Loucy (cell line): ENCODE measurements around the gene APPBP2.

Source experiments
- H2AFZ ChIP-seq: fragments of 200-600 bp; sonication (generic); 2 replicates; pipeline ENCODE4 v1.6.0; 2016; ENCODE audit warnings: antibody characterized with exemption, mild to moderate bottlenecking, low read length, moderate library complexity
- H3F3A ChIP-seq: fragments of 200-600 bp; 2 replicates; pipeline ENCODE4 v1.6.0; 2016; ENCODE audit warnings: antibody characterized with exemption, low read depth, mild to moderate bottlenecking
- H3K27me3 ChIP-seq: fragments of 200-600 bp; sonication (generic); 2 replicates; pipeline ENCODE4 v1.6.1; 2014; ENCODE audit warnings: low read length, mild to moderate bottlenecking; ENCODE audit not compliant: insufficient read depth, poor library complexity, severe bottlenecking
- H3K36me3 ChIP-seq: fragments of 200-600 bp; sonication (generic); 2 replicates; pipeline ENCODE4 v1.6.1; 2016; ENCODE audit warnings: low read length; ENCODE audit not compliant: insufficient read depth
- H3K4me1 ChIP-seq: fragments of 200-600 bp; sonication (generic); 2 replicates; pipeline ENCODE4 v1.5.1; 2014; ENCODE audit warnings: low read length, mild to moderate bottlenecking; ENCODE audit not compliant: insufficient read depth, poor library complexity, severe bottlenecking
- H3K4me2 ChIP-seq: fragments of 200-600 bp; sonication (generic); 2 replicates; pipeline ENCODE4 v1.6.0; 2014; ENCODE audit warnings: antibody characterized with exemption, low read length, low read depth, mild to moderate bottlenecking; ENCODE audit not compliant: poor library complexity, severe bottlenecking
- H3K4me3 ChIP-seq: fragments of 200-600 bp; sonication (generic); 2 replicates; pipeline ENCODE4 v1.5.1; 2014; ENCODE audit warnings: low read length, mild to moderate bottlenecking, mixed read lengths; ENCODE audit not compliant: poor library complexity, severe bottlenecking
- H3K79me2 ChIP-seq: fragments of 200-600 bp; sonication (generic); 2 replicates; pipeline ENCODE4 v1.6.1; 2014; ENCODE audit warnings: low read length; ENCODE audit not compliant: insufficient read depth
- H3K9ac ChIP-seq: fragments of 200-600 bp; sonication (generic); 2 replicates; pipeline ENCODE4 v1.6.0; 2014; ENCODE audit warnings: mild to moderate bottlenecking, low read depth, low read length, moderate library complexity; ENCODE audit not compliant: poor library complexity, severe bottlenecking
- H3K9me2 ChIP-seq: fragments of 200-600 bp; sonication (generic); replicated peaks from 2 replicates; pipeline ENCODE4 v1.6.1; 2016; ENCODE audit warnings: low read depth, low read length, mixed read lengths
- H3K9me3 ChIP-seq: fragments of 200-600 bp; sonication (generic); 2 replicates; pipeline ENCODE4 v1.6.1; 2014; ENCODE audit warnings: mild to moderate bottlenecking, antibody characterized with exemption, low read length, low read depth; ENCODE audit not compliant: insufficient read depth
- H4K20me1 ChIP-seq: fragments of 200-600 bp; sonication (generic); 2 replicates; pipeline ENCODE4 v1.6.0; 2014; ENCODE audit warnings: antibody characterized with exemption, low read length, mild to moderate bottlenecking; ENCODE audit not compliant: insufficient read depth, poor library complexity, severe bottlenecking
- CTCF ChIP-seq: fragments of 200-600 bp; sonication (generic); conservative IDR thresholded peaks from 2 replicates; pipeline ENCODE4 v1.5.1; 2014; ENCODE audit warnings: mild to moderate bottlenecking, antibody characterized with exemption, low read length
- EZH2phosphoT487 ChIP-seq: fragments of 200-600 bp; IDR thresholded peaks from 2 replicates; pipeline ENCODE4 v1.6.1; 2018; ENCODE audit warnings: antibody characterized with exemption, mild to moderate bottlenecking, moderate library complexity, borderline replicate concordance

The APPBP2 gene

GRCh38 chr17:60514500-60514899, 11.5 kb downstream of the APPBP2 start:
- H3K4me3 ChIP-seq: no peak overlapping the region
- no peak overlapping the region for H3K9ac ChIP-seq
- H2AFZ ChIP-seq: no peak overlapping the region
- no peaks in the 10 kb centered on the region for H3K4me1 ChIP-seq
- H3K36me3 ChIP-seq: peaks cover 9% of the 10 kb centered on the region; the same call in 1 of the 2 replicates
- H3K9me3 ChIP-seq: no peaks in the 10 kb centered on the region
- no peaks in the 10 kb centered on the region for H3K9me2 ChIP-seq
- H3F3A ChIP-seq: no peaks in the 10 kb centered on the region
- H3K79me2 ChIP-seq: peaks cover 91% of the 10 kb centered on the region
- peaks cover 22% of the 10 kb centered on the region for H4K20me1 ChIP-seq
- TF ChIP-seq CTCF: no peak
- TF ChIP-seq EZH2phosphoT487: no peak
- H3K4me2 ChIP-seq: no peak overlapping the region
- no peaks in the 10 kb centered on the region for H3K27me3 ChIP-seq

- Histone ChIP-seq H3K4me1 (no peaks in the 10 kb centered on the region), H4K20me1 (peaks cover 18% of the 10 kb centered on the region), H3K4me3 (no peak overlapping the region), H3K36me3 (peaks cover 9% of the 10 kb centered on the region; the same call in 1 of the 2 replicates), H3K9me2 (no peaks in the 10 kb centered on the region), H3K9me3 (no peaks in the 10 kb centered on the region), H3K79me2 (peaks cover 91% of the 10 kb centered on the region; the same call in 1 of the 2 replicates), H3K4me2 (no peak overlapping the region), H3K9ac (no peak overlapping the region), H3K27me3 (no peaks in the 10 kb centered on the region), H2AFZ (no peak overlapping the region), H3F3A (no peaks in the 10 kb centered on the region)
- no peak for TF ChIP-seq EZH2phosphoT487
- no peak for TF ChIP-seq CTCF
These were observed 12.0 kb downstream of the APPBP2 start for GRCh38 chr17:60514053-60514452.

- no peak overlapping the region for H3K9ac ChIP-seq
- no peaks in the 10 kb centered on the region for H3F3A ChIP-seq
- no peak overlapping the region for H3K4me3 ChIP-seq
- TF ChIP-seq CTCF: no peak
- TF ChIP-seq EZH2phosphoT487: no peak
- peaks cover 21% of the 10 kb centered on the region for H4K20me1 ChIP-seq
- peaks cover 91% of the 10 kb centered on the region for H3K79me2 ChIP-seq
- H3K4me1 ChIP-seq: no peaks in the 10 kb centered on the region
- H2AFZ ChIP-seq: no peak overlapping the region
- H3K9me3 ChIP-seq: no peaks in the 10 kb centered on the region
- no peaks in the 10 kb centered on the region for H3K27me3 ChIP-seq
- no peaks in the 10 kb centered on the region for H3K9me2 ChIP-seq
- H3K4me2 ChIP-seq: no peak overlapping the region
- peaks cover 9% of the 10 kb centered on the region; the same call in 1 of the 2 replicates for H3K36me3 ChIP-seq
These were observed 13.0 kb downstream of the APPBP2 start for GRCh38 chr17:60513014-60513413.
